SK-N-MC (cell line): ENCODE results near the gene OR13C2.

ENCODE experiments used
- EZH2 ChIP-seq: fragments of 200-600 bp; sonication (generic); IDR thresholded peaks from one replicate; pipeline ENCODE4 v1.6.1; 2017; ENCODE audit warnings: antibody characterized with exemption
- FOXP2 ChIP-seq: optimal IDR thresholded peaks from 2 replicates; pipeline ENCODE3; 2011; ENCODE audit warnings: mild to moderate bottlenecking, moderate library complexity; ENCODE audit not compliant: insufficient read depth; ENCODE audit errors: extremely low read length, control extremely low read depth
- POLR2AphosphoS5 ChIP-seq: IDR thresholded peaks from 2 replicates; pipeline ENCODE4 v1.6.1; 2012; ENCODE audit warnings: mild to moderate bottlenecking, low read depth, low read length, borderline replicate concordance

- TF ChIP-seq POLR2AphosphoS5 (no peak), EZH2 (no peak), FOXP2 (no peak)
Observed at GRCh38 chr9:104633976-104634520, 28.6 kb upstream of the OR13C2 start.
